Type B pancreatic cell (in vitro differentiated cells): ENCODE data around the gene ATXN7L2. TPM values are rescaled to one million over a fixed set of nuclear protein-coding genes. Genes with fewer than 3 reads are reported as not detected.

Source experiments
- DNase-seq: peaks from one replicate; pipeline ENCODE4 v3.0.0; 2021; ENCODE audit warnings: mixed read lengths; ENCODE audit not compliant: unreplicated experiment; ENCODE audit errors: extremely low spot score
- H3K27ac Mint-ChIP-seq: 2 replicates; pipeline ENCODE4 v1.8.0; 2021; ENCODE audit warnings: mild to moderate bottlenecking, mixed read lengths
- H3K27me3 Mint-ChIP-seq: 2 replicates; pipeline ENCODE4 v1.8.0; 2021; ENCODE audit warnings: mixed read lengths
- H3K36me3 Mint-ChIP-seq: 2 replicates; pipeline ENCODE4 v1.8.0; 2021; ENCODE audit warnings: mixed read lengths
- H3K4me1 Mint-ChIP-seq: one replicate; pipeline ENCODE4 v1.8.0; 2021; ENCODE audit warnings: mixed read lengths; ENCODE audit not compliant: unreplicated experiment
- H3K4me3 Mint-ChIP-seq: 2 replicates; pipeline ENCODE4 v1.8.0; 2021; ENCODE audit warnings: mild to moderate bottlenecking, mixed read lengths
- H3K9me3 Mint-ChIP-seq: 2 replicates; pipeline ENCODE4 v1.8.0; 2021; ENCODE audit warnings: mixed read lengths
- CTCF ChIP-seq: fragments of 200-600 bp; sonication (generic); conservative IDR thresholded peaks from 2 replicates; pipeline ENCODE4 v1.5.0; 2021; ENCODE audit warnings: antibody characterized with exemption, mild to moderate bottlenecking
- total RNA-seq: library from RNA; stranded (reverse); gene quantifications from 2 replicates; pipeline ENCODE4 v1.2.1, GENCODE V29; 2021; ENCODE audit warnings: low replicate concordance

Gene ATXN7L2
- total RNA-seq, 1 donor from 2014 or later, result 12.0 TPM

GRCh38 chr1:109522026-109522425 lies 38.3 kb downstream of the ATXN7L2 start:
- H3K27ac Mint-ChIP-seq, result no peak overlapping the region

GRCh38 chr1:109523706-109524105 lies 40.0 kb downstream of the ATXN7L2 start:
- Mint-ChIP-seq H3K27ac (no peak overlapping the region), H3K9me3 (no peaks in the 10 kb centered on the region), H3K4me1 (peaks cover 9% of the 10 kb centered on the region), H3K4me3 (no peak overlapping the region), H3K36me3 (no peaks in the 10 kb centered on the region), H3K27me3 (peaks cover 42% of the 10 kb centered on the region)
- DNase-seq, result no peak
- no peak for TF ChIP-seq CTCF

More at GRCh38 chr1:109522026-109522425, 38.3 kb downstream of the ATXN7L2 start:
- Mint-ChIP-seq H3K9me3 (no peaks in the 10 kb centered on the region), H3K4me3 (no peak overlapping the region), H3K4me1 (peaks cover 9% of the 10 kb centered on the region), H3K36me3 (no peaks in the 10 kb centered on the region), H3K27me3 (peaks cover 36% of the 10 kb centered on the region)
- TF ChIP-seq CTCF, result no peak
- DNase-seq, result no peak

- DNase-seq, result no peak
- no peaks in the 10 kb centered on the region for H3K9me3 Mint-ChIP-seq
- peaks cover 22% of the 10 kb centered on the region for H3K4me1 Mint-ChIP-seq
- H3K27me3 Mint-ChIP-seq, result peaks cover 28% of the 10 kb centered on the region
- H3K4me3 Mint-ChIP-seq, result no peak overlapping the region
- no peak overlapping the region for H3K27ac Mint-ChIP-seq
- no peak for TF ChIP-seq CTCF
- H3K36me3 Mint-ChIP-seq, result no peaks in the 10 kb centered on the region
These were observed 43.5 kb downstream of the ATXN7L2 start for GRCh38 chr1:109527098-109527811.

GRCh38 chr1:109527846-109528695 lies 44.4 kb downstream of the ATXN7L2 start:
- Mint-ChIP-seq H3K4me3 (no peak overlapping the region), H3K4me1 (peaks cover 28% of the 10 kb centered on the region), H3K27me3 (peaks cover 20% of the 10 kb centered on the region), H3K36me3 (no peaks in the 10 kb centered on the region), H3K9me3 (no peaks in the 10 kb centered on the region), H3K27ac (no peak overlapping the region)
- no peak for DNase-seq
- no peak for TF ChIP-seq CTCF

GRCh38 chr1:109528712-109529111 lies 45.0 kb downstream of the ATXN7L2 start:
- no peak overlapping the region for H3K27ac Mint-ChIP-seq
- peaks cover 28% of the 10 kb centered on the region for H3K4me1 Mint-ChIP-seq
- no peaks in the 10 kb centered on the region for H3K9me3 Mint-ChIP-seq
- no peaks in the 10 kb centered on the region for H3K36me3 Mint-ChIP-seq
- H3K4me3 Mint-ChIP-seq, result no peak overlapping the region
- peaks cover 20% of the 10 kb centered on the region for H3K27me3 Mint-ChIP-seq
- no peak for TF ChIP-seq CTCF
- no peak for DNase-seq
